Measurements from ENCODE around the gene CD207.

GRCh38 chr2:70851704-70852103, 16.1 kb upstream of the CD207 start:
- no peak for TF ChIP-seq GATA2 (IDR thresholded peaks at IDR 0.05; ENCODE audit: low read depth, low read length)
- no peak for TF ChIP-seq GATA3 (IDR thresholded peaks at IDR 0.05; ENCODE audit: low read depth, low read length)
